ENCODE data around the gene ABCA1.
"Not testable (repeated sequence)": the region's sequence is repeated elsewhere in the genome, so short reads cannot be mapped to it uniquely, and the experiment has no call there.

Gene ABCA1

DNA sequence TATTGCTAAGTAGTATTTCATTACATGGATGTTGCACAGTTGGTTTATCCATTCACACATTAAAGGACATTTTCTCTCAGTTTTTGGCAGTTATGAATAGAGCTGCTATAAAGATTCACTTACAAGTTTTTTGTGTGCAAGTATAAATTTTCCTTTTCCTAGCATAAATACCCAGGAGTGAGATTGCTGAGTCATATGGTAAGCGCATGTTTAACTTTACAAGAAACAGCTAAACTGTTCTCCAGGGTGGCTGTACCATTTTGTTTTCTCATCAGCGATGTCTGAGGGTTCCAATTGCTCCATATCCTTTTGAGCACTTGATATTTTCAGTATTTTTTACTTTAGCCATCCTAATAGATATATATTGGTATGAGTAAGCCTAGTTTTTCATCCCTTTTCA is 16.4 kb upstream of the ABCA1 start:
- no peak for DNase-seq (ENCODE audit: low read depth)

DNA sequence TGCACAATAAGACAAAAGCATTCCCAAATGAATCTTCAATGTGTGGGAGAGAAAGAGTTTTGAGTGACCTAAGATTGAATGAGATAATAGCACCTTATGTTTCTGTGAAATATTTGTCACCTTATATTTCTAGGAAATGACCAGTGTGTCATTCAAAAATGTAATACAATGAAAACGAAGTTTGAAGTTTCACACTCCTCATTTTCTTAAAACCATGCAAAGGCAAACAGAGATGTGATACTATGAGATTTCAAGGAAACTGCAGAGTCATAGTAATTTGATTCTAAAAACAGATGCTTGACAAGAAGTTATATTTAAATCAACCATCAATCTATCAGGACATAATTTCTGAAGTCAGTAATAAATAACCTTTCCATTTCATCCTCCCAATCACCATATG is 13.6 kb upstream of the ABCA1 start:
- DNase-seq (ENCODE audit: low read depth) = no peak

DNA sequence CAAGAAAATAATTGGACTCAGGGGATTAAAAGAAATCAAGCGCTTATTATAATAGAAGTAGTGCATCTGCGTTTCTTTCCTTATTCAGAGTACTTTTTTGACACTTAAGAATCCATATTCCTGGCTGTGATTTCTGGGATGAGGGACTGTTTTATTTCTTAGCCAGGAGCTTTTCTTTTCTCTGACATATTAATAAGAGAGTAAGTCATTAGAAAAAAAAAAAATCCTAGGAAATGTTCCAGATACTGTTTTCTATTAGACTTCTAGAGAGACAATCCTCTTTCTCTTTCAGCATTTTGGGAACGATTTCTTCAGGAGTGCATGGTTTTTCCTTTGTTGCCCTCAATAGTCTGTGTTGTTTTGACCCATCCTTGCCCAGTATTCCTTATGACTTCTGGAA is 8.3 kb upstream of the ABCA1 start:
- DNase-seq (ENCODE audit: low read depth) = no peak

DNA sequence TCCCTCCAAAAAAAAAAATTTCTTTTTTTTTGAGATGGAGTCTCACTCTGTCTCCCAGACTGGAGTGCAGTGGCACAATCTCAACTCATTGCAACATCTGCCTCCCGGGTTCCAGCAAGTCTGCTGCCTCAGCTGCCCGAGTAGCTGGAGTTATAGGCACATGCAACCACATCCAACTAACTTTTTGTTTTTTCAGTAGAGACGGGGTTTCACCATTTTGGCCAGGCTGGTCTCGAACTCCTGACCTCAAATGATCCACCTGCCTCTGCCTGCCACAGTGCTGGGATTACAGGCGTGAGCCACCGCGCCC is 7.5 kb upstream of the ABCA1 start:
- not testable (repeated sequence) for DNase-seq (ENCODE audit: low read depth)

DNA sequence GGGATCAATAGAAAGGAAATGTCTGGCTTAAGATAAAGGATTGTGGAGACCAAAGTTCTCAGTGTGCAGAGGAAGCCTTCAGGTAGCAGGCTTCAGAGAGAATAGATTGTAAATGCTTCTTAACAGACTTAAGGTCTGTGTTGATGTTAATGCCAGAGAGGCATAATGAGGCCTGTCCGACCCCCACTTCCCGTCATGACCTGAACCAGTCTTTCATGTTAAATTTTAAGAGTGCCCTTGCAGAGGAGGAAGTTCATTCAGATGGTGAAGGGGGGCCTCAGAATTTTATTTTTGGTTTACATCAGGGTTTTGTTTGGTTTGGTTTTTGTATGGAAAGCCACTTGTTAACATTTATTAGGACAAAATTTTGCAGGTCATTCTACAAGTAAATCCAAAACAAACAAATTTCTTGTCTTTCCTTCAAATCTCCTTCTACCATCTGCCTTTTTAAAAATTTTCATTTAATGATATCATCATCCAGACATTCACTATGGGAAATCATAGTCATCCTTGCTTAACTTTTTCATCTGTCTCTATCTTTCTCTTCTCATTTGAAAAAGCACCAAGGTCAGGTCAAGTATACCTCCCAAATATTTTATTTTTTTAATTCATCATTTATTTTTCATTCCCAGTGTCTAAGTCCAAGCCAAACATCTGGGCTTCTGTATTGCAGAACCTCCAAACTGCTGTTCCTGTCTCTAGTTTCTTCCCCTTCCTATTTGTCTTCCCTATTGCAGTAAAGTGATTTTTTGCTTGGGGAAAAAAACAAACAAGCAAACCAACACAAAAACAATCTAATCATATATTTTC is 6.9 kb upstream of the ABCA1 start:
- DNase-seq (ENCODE audit: low read depth) = no peak

DNA sequence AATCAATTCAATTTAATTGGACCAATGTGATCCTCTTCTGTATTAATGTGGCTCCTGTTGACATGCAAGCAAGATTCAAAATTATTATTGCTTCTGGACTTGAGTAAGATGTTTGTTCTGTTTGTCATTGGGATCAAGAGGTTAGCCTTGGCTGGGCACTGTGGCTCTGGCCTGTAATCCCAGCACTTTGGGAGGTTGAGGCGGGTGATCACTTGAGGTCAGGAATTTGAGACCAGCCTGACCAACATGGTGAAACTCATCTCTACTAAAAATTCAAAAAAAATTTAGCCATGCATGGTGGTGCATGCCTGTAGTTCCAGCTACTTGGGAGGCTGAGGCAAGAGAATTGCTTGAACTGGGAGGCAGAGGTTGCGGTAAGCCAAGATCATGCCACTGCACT is 5.1 kb upstream of the ABCA1 start:
- DNase-seq (ENCODE audit: low read depth) = not testable (repeated sequence)

DNA sequence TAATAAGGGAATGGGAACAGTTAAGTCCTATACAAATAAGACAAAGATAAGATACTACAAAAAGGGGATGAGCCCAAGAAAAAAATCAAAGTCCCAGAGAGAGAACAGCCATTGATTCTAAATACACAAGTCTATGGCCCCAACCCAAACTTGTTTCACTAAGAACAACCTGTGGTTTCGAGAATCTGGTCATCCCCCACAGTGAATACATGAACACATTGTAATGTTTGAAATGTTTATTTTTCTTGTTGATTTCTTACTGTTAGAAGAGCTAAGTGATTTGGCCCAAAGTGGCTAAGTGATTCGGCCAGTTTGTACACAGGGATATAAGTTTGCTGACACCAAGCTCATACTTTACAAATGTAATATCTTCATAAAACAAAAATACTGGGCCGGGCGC is 3.3 kb upstream of the ABCA1 start:
- no peak for DNase-seq (ENCODE audit: low read depth)

DNA sequence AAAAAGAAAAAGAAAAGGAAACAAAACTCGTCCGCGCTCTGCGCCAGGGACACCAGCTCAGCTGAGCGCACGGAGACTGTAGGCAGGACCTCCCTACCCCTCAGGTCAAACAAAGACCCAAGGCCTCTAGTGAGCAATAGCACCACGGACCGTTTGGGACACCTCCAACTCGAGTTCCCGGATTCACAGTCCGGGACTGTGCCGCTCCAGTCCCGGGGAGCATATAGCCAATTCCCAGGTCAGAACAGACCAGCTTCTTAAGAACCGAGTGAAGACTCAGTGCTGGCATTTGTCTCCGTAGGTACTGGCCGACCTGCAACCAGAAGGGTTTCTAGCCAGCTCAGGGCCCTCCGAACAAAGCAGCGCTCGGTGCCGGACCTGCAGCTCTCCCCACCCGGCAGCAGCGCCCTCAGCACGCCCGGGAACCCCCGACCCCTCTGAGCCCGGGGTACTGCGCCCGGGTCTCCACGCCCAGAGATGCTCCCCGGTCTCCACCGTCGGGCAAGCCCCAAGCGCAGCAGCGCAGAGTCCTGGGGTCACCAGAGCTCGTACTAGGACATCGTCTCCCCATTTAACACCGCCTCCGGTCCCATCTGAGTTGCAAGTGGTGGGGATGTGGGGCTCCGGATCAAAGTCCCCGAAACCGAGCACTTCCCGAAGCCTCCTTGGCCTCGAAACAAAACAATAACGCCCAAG is 591 bp downstream of the ABCA1 start:
- no peak for DNase-seq (ENCODE audit: low read depth)

DNA sequence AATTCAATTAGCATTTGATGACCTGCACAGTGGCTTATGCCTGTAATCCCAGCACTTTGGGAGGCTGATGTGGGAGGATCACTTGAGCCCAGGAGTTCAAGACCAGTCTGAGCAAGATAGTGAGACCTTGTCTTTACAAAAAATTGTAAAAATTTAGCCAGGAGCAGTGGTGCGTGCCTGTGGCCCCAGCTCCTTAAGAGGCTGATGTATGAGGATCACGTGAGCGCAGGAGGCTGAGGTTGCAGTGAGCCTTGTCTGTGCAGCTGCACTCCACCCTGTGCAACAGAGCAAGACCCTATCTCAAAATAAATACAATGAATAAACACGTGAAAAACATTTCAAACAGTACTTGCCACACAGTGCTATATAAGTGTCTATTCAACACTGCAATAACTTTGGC is 4.2 kb downstream of the ABCA1 start:
- no peak for DNase-seq (ENCODE audit: low read depth)

DNA sequence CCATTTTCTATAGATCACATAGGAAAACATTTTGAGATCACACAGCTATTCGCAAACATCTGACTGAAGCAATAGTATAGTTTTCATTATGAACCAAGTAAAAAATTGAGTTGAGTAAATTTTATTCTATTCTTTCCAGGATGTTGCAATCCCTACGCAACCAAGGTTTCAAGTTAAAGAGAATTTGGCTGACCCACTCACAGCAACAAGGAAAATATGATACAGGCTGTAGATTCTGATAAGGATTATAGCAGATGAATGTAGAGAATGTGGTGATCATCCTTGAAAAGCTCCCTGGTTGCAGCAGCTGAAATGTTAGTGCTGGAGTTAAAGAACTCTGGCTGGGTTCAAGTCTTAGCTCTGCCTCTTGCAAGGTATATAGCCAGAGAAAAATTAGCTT is 4.7 kb downstream of the ABCA1 start:
- DNase-seq (ENCODE audit: low read depth) = peak; percentile 85

DNA sequence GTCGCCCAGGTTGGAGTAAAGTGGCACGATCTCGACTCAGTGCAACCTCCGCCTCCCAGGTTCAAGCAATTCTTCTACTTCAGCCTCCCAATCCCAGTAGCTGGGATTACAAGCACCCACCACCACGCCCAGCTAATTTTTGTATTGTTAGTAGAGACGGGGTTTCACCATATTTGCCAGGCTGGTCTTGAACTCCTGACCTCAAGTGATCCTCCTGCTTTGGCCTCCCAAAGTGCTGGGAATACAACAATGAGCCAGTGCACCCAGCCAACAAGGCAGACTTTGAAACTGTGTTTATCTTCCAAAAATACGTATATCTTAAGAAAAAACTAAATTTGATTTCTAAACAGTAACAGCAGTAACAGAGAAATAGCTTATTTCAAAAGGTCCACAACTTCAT is 5.2 kb downstream of the ABCA1 start:
- DNase-seq (ENCODE audit: low read depth) = not testable (repeated sequence)

DNA sequence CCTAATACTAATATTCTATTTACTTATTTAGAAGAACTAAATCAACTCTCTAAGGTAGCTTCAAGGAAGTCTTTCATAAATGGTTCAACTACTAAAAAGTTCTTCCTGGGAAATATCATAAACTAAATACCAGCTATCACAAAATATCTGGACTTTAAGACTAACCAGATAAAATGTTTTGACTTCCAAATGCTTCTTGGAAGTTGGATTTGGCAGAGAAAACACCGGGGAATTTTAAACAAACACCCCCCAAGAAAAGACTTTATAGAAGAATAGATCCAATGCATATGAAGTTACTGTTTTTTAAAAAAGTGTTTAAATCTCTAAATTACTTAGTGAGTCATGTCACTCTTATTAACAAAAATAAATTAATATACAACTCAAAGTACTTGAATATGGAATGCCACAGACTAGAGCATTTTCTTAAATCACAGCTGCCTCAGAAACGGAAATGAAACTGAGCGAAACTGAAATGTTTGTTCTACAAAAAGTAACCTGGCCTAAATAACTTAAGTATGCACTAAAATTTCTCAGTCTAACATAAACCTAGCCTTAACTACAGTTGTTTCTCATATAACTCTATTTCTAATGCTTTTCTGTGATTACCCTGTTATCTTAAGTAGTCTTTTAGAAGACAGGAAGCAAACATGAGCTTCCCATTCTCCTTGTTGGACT is 6.8 kb downstream of the ABCA1 start:
- no peak for DNase-seq (ENCODE audit: low read depth)

DNA sequence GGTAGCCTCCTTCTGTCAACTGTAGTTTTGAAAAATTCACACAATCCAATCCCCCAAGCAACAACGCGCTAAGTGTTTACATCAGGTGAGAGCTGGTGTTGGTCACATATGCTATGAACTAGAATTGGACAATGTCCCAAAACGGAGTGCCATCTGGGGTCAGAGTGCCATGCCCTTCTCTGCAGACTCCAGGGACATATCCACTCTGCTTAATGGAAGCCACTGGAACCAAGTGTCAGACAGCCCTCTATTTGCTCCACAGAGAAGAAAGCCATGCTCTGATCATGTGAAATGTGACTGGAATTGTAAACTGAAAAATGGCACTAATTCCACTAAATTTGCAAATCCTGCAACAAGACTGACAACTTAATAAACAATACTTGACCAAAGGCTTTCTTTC is 12.2 kb downstream of the ABCA1 start:
- no peak for DNase-seq (ENCODE audit: low read depth)

DNA sequence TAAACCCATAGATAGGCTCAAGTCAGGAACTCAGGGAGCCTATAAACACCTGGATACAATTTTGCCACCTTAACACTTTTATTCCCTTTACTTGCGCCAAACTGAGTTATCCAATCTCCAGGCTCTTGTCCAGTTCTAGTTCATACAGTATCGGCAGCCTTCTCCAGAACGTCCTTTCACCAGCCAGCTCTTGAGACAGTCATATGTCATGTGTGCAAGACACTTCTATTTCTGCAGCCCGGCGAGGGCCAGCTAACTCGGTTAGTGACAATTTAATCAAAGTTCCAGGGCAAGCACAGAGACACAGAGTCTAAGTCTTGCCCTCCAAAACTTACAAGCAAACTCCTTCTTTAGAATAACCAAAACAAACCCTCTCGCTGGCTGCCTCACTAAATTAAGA is 12.9 kb downstream of the ABCA1 start:
- no peak for DNase-seq (ENCODE audit: low read depth)

DNA sequence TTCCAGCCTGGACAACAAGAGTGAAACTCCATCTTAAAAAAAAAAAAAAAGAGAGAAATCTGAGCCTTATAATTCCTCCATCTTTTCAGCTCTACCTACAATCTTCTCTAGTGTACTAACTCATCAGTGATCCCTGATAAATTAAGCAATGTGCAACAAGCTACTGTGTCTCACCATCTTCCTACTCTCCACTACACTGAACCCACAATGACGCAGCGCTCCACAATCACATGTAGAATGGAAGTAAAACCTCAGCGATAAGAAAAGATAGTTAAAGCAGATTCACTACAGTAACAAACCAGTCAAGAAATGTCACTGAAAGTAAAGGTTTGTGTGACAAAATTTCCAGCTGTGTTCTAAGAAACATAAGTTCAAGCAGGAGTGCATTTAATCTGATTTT is 13.5 kb downstream of the ABCA1 start:
- no peak for DNase-seq (ENCODE audit: low read depth)

DNA sequence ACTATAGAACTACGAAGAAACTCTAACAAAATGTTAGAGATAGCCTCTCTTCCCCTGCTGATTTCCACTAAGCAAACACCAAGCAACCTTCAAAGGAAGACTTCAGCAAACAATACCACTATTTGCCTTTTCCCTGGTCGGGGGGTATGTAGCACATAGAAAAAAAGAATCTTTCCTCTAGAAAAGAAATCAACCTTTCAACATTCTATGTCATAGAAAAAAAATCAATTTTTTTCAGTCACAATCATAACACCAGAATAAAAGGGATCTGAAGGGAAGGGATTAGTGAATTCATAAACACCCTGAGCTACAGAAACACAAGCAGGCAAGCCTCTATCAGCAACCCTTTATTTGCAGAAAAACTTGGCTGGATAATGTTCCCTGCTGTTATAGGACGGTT is 15.3 kb downstream of the ABCA1 start:
- DNase-seq (ENCODE audit: low read depth) = no peak

DNA sequence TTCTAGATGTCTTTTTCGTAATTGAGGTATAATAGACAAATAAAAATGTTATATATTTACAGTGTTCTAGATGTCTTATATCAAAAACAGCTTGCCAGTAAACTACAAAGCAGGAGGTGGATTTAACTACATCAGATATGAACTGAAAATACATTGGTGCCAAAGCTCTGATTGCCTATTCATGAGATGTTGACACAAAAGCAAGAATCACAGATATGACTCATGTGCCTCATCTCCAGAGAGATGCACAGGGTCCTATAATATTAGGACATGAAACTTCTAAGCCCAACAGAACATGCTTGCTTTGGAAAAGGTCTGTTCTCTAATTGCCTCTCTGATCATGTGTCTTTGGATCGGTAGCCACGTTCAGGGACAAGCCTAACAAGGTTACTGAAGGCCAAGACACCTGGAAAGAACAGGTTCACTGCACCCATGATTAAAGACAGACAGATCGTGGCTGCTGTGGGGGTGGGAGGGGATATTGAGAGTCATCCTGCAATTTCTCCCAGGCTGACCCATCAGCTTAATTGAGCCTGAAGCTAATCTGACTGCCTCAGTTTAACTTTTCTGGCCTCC is 16.8 kb downstream of the ABCA1 start:
- DNase-seq (ENCODE audit: low read depth) = no peak

DNA sequence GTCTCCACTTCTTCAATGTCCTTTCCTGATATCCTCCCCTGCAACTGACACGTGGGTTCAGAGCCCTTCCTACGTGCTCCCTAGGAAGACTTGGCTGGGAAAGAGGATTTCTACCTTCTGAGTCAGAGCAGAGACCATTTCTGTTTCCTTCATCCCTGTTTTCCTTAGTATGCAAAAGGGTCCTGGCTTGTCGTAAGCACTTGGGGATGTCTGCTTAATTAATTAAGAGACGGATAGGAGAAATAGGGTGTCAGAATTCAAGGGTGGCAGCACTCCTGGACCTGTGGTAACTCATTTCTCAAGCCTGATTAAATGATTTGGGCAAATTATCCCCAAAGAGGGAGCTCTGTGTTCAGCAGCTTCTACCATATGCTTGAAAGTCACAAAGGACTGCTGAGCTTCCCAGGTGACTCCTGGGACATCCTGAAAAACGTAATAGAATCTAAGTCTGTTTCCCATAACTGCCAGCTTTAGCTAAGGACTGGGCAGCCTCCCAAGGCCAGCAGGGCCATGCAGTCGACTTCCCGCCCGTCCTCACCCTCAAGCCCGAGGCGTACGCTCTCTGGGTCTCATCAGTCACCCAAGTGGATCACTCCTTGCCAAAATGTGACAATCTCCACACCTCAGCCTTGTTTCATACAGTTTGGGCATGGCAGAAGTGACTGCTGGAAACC is 20.5 kb downstream of the ABCA1 start:
- DNase-seq (ENCODE audit: low read depth) = peak; percentile 44

DNA sequence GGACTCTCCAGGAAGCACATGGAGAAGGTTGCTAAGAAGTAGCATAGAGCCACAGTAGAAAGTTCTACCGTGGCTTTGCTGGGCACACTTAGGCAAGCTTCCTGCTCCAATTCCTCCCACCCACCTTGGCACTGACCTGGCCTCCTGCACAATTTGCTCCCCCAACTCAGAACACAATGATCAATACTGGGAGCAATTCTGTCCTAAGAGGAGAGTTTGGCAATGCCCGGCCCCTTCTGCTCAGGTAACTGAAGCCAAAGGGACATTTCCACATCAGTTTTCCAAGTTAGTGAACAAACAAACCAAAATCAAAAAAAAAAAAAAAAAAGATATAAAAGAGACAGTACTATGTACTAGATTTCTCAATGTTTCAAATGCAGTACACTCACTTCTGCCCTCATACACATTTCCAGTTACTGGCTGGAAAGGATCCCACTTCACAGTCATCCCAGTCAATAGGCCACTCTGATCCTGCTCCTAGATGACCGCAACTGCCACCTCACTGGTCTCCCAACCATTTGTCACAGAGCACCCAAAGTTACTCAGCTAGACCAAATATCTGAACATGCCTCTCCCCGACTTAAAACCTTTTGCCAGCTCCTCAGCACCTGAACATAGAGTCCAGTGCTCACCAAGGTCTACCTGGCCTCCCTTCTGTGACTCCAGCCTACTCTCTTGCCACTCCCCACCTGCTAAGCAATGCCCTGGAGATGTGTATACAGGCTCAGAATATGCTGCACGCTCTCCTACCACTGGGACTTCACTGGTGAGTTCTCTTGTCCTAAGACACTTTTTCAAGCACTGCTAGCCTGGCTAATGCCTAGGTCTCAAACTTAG is 21.3 kb downstream of the ABCA1 start:
- peak; percentile 49 for DNase-seq (ENCODE audit: low read depth)

DNA sequence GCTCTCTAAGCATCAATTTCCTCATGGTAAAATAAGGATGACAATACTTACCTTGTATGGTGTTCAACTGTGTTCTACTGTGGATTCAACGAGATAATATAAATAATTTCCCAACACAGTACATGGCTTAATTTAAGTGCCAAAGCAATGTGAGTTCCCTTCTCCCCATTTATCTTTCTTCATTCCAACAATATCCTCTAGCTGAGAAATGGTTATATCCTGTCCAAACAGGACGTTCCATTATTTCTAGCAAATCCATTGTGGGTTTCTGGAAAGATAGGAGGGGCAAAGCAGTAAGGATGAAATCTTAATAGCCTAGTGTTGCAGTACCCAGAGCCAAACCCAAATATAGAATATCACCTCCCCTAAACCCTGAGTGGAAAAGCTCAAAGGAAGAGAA is 22.0 kb downstream of the ABCA1 start:
- no peak for DNase-seq (ENCODE audit: low read depth)

DNA sequence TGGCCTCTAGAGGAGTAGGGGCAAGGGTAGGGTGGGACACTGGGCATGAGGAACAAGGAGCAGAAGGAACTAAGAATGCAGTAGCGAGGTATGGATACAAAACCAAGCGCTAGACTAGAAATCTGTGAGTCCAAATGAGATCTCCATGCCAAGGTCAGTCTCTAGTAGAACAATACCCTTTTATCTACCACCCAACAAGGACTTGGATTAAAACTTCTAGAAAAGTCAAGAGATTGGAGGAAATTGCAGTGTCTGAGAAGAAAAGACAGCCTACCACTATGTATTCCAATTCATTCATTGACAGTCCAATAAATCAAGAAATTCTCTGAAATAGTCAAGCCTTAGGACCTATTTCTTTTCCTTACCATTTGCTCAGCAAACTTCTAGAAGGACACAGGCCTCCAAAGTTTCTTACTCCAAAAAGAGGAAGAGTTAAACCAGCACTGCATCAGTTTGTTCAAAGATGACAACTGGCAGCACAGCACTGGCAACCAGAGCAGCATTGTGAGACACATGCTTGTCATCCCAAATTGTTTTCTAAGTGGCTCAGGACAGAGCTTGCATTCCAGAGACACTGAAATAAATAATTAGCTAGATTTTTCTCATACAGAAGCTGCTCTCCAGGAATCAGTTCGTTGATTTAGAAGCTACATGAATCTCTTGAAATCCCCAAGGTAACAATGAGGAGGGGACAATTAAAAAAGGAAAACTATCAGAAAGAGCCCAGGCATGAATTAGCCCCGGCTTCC is 22.6 kb downstream of the ABCA1 start:
- DNase-seq (ENCODE audit: low read depth) = no peak

Measured in fibroblast of the conjunctiva (primary cell).